ENCODE results near the gene TBC1D8. TPM values are rescaled to one million over a fixed set of nuclear protein-coding genes. Genes with fewer than 3 reads are reported as not detected.

Gene TBC1D8
- total RNA-seq, 1 experiment from 2014 or later = 0.97 TPM

DNA sequence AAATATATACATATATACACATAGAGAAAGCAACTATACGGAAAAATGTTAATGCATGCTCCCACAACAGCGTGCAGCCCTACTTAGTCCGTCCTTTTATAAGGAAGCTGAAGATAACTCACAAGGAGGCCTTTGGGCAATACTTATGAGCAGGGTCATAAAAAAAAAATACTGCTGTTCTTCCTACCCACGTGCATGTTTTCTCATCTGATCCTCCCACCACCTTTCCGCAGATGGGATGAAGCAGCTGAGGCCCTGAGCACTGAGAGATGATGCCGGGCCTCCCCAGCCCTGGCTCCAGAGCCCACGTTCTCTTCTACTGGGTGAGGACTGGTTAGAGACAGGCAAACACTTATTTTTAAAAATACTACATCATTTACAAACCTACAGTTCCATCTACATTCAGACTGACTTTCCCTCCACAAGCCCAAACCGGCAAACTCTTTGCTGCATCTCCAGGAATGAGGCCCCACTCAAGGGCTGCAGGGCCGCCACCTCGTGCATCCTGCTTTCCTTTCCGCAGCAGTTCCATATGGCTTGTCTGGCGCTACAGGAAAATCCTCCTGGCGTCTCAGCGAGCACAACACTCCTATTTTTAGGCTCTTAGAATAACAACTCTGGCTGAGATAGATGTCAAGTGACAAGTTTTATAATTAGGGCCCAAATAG is 41.6 kb downstream of the TBC1D8 start:
- Histone ChIP-seq H3K79me2 (ENCODE audit: low read length) (no peaks in the 10 kb centered on the region), H3K4me2 (ENCODE audit: low read depth, low read length, poor library complexity, severe bottlenecking) (no peak overlapping the region), H3K9me3 (ENCODE audit: low read length) (no peaks in the 10 kb centered on the region), H4K20me1 (ENCODE audit: insufficient read depth, low read depth, low read length) (no peaks in the 10 kb centered on the region), H3K36me3 (ENCODE audit: insufficient read depth, low read length) (no peaks in the 10 kb centered on the region), H3K9me2 (replicated peaks; ENCODE audit: insufficient read depth, low read length) (no peaks in the 10 kb centered on the region), H3K4me3 (ENCODE audit: low read length) (no peak overlapping the region), H3K4me1 (ENCODE audit: low read length) (no peaks in the 10 kb centered on the region), H3K27ac (ENCODE audit: low read length) (no peak overlapping the region), H3K27me3 (ENCODE audit: low read length) (no peaks in the 10 kb centered on the region), H2AFZ (ENCODE audit: low read length) (no peak overlapping the region), H3K9ac (ENCODE audit: low read length) (no peak overlapping the region)
- DNase-seq = no peak

DNA sequence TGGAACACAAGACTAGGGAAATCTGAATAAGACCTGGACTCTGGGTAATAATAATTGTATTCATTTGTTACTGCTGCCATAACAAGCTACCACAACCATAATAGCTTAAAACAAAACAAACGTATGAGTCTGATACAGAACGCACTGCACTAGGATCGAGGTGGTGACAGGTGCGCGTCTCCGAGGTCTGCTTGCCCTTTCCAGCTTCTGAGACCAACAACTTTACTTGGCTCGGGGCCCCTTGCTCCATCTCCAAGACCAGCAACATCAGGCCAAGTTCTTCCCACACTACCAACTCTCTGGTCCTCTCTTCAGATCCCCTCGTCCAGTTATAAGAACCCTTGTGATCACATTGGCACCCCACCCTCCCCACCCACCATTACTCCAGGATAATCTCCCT is 42.8 kb downstream of the TBC1D8 start:
- no peaks in the 10 kb centered on the region for H3K36me3 ChIP-seq (ENCODE audit: insufficient read depth, low read length)
- no peaks in the 10 kb centered on the region for H3K9me2 ChIP-seq (replicated peaks; ENCODE audit: insufficient read depth, low read length)
- H3K4me2 ChIP-seq (ENCODE audit: low read depth, low read length, poor library complexity, severe bottlenecking) = no peak overlapping the region
- H3K4me3 ChIP-seq (ENCODE audit: low read length) = no peak overlapping the region
- no peaks in the 10 kb centered on the region for H3K79me2 ChIP-seq (ENCODE audit: low read length)
- DNase-seq = no peak
- no peaks in the 10 kb centered on the region for H3K27me3 ChIP-seq (ENCODE audit: low read length)
- no peaks in the 10 kb centered on the region for H3K9me3 ChIP-seq (ENCODE audit: low read length)
- H3K27ac ChIP-seq (ENCODE audit: low read length) = no peak overlapping the region
- H3K9ac ChIP-seq (ENCODE audit: low read length) = no peak overlapping the region
- no peaks in the 10 kb centered on the region for H3K4me1 ChIP-seq (ENCODE audit: low read length)
- H2AFZ ChIP-seq (ENCODE audit: low read length) = no peak overlapping the region
- no peaks in the 10 kb centered on the region for H4K20me1 ChIP-seq (ENCODE audit: insufficient read depth, low read depth, low read length)

DNA sequence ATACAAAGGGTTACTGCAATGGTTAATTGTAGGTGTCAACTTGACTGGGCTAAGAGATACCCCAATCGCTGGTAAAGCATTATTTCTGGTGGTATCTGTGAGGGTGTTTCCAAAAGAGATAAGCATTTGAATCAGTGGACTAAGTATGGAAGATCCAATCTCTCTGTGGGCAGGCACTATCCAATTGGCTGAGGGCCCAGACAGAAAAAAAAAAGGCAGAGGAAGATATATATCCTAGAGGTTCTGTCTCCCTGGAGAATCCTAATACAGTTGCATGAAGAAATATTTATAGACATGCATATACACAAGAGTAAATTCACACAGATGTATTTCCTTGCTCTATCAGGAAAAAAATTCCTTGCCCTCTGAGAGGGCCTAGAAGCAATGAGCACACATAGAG is 43.9 kb downstream of the TBC1D8 start:
- no peaks in the 10 kb centered on the region for H3K9me2 ChIP-seq (replicated peaks; ENCODE audit: insufficient read depth, low read length)
- DNase-seq = no peak
- no peaks in the 10 kb centered on the region for H4K20me1 ChIP-seq (ENCODE audit: insufficient read depth, low read depth, low read length)
- no peak overlapping the region for H3K4me3 ChIP-seq (ENCODE audit: low read length)
- no peak overlapping the region for H2AFZ ChIP-seq (ENCODE audit: low read length)
- H3K27ac ChIP-seq (ENCODE audit: low read length) = no peak overlapping the region
- H3K9ac ChIP-seq (ENCODE audit: low read length) = no peak overlapping the region
- H3K27me3 ChIP-seq (ENCODE audit: low read length) = no peaks in the 10 kb centered on the region
- no peak overlapping the region for H3K4me2 ChIP-seq (ENCODE audit: low read depth, low read length, poor library complexity, severe bottlenecking)
- H3K9me3 ChIP-seq (ENCODE audit: low read length) = no peaks in the 10 kb centered on the region
- no peaks in the 10 kb centered on the region for H3K79me2 ChIP-seq (ENCODE audit: low read length)
- no peaks in the 10 kb centered on the region for H3K4me1 ChIP-seq (ENCODE audit: low read length)
- no peaks in the 10 kb centered on the region for H3K36me3 ChIP-seq (ENCODE audit: insufficient read depth, low read length)

DNA sequence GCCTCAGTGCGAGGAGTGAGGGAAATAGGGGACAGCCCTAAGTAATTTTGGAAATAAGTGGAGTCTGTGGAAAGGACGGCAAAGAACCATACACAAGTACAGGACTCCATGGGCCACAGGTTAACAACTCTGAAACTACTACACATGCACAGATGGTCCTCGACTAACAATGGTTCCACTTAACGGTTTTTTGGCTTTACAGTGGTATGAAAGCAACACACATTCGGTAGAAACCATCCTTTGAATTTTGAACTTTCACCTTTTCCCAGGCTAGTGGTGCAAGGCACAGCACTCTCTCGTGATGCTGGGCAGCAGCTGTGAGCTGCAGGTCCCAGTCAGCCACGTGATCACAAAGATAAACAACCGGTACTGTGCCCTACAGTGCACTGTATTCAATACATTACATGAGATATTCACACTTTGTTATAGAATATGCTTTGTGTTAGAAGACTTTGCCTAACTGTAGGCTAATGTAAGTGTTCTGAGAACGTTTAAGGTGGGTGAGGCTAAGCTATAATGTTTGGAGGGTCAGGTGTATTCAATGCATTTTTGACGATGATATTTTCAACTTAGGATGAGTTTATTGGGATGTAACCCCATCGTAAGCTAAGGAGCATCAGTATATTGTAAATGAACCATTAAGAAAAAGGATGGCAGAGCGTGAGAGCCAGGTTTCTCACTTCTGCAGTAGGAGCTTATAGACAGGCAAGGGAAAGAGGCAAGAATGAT is 44.6 kb downstream of the TBC1D8 start:
- Histone ChIP-seq H3K9me3 (ENCODE audit: low read length) (no peaks in the 10 kb centered on the region), H3K27me3 (ENCODE audit: low read length) (no peaks in the 10 kb centered on the region), H3K9me2 (replicated peaks; ENCODE audit: insufficient read depth, low read length) (no peaks in the 10 kb centered on the region), H3K4me2 (ENCODE audit: low read depth, low read length, poor library complexity, severe bottlenecking) (no peak overlapping the region), H3K36me3 (ENCODE audit: insufficient read depth, low read length) (no peaks in the 10 kb centered on the region), H4K20me1 (ENCODE audit: insufficient read depth, low read depth, low read length) (no peaks in the 10 kb centered on the region), H3K4me3 (ENCODE audit: low read length) (no peak overlapping the region), H3K27ac (ENCODE audit: low read length) (no peak overlapping the region), H3K79me2 (ENCODE audit: low read length) (no peaks in the 10 kb centered on the region), H2AFZ (ENCODE audit: low read length) (no peak overlapping the region), H3K9ac (ENCODE audit: low read length) (no peak overlapping the region), H3K4me1 (ENCODE audit: low read length) (no peaks in the 10 kb centered on the region)
- DNase-seq = no peak

DNA sequence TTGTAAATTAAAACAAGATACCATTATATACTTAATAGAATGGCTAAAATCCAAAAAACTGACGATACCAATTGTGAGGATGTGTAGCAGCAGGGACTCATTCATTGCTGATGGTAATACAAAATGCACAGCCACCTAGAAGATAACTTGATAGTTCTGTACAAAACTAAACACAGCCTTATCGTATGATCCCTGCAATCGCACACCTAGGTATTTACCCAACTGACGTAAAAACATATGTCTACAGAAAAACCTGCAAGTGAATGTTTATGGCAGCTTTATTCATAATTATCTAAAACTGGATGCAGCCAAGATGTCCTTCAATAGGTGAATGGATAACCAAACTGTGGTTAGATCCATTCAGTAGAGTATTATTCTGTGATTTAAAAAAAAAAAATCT is 45.5 kb downstream of the TBC1D8 start:
- Histone ChIP-seq H4K20me1 (ENCODE audit: insufficient read depth, low read depth, low read length) (no peaks in the 10 kb centered on the region), H3K4me3 (ENCODE audit: low read length) (no peak overlapping the region), H3K9ac (ENCODE audit: low read length) (no peak overlapping the region), H3K27ac (ENCODE audit: low read length) (no peak overlapping the region), H3K4me2 (ENCODE audit: low read depth, low read length, poor library complexity, severe bottlenecking) (no peak overlapping the region), H3K79me2 (ENCODE audit: low read length) (no peaks in the 10 kb centered on the region), H3K9me2 (replicated peaks; ENCODE audit: insufficient read depth, low read length) (no peaks in the 10 kb centered on the region), H3K27me3 (ENCODE audit: low read length) (no peaks in the 10 kb centered on the region), H3K9me3 (ENCODE audit: low read length) (no peaks in the 10 kb centered on the region), H3K36me3 (ENCODE audit: insufficient read depth, low read length) (no peaks in the 10 kb centered on the region), H2AFZ (ENCODE audit: low read length) (no peak overlapping the region), H3K4me1 (ENCODE audit: low read length) (no peaks in the 10 kb centered on the region)
- DNase-seq = no peak

DNA sequence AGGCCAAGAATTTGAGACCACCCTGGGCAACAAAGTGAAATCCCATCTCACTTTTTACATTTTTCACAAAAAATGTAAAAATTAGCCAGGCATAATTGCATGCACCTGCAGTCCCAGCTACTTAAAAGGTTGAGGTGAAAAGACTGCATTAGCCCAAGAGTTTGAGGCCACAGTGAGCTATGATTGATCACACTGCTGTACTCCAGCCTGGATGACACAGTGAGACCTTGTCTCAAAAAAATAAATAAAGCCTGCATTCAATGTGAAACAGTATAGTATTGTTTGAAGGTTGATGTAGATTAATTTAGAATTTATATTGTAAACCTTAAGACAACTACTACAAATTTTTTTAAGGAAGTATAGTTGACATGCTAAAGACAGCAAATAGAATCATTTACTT is 53.5 kb downstream of the TBC1D8 start:
- no peaks in the 10 kb centered on the region for H3K79me2 ChIP-seq (ENCODE audit: low read length)

DNA sequence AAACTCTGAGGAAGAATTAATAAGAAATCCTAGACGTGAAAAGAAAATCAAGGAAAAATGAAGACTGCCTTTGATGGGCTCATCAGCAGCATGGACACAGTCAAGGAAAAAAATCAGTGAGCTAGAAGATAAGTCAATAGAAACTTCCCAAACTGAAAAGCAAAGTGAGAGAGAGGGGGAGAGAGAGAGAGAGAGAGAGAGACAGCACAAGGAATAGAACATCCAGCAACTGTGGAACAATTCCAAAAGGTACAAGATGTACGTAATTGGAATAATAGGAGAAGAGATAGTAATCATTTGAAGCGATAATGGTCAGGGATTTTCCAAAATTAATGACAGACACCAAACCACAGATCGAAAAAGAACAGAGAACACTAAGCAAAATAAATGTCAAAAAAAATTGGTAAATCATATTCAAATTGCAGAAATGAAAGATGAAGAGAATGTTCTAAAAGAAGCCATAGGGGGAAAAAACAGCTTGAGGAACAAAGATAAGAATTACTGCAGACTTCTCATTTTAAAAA is 54.5 kb downstream of the TBC1D8 start:
- no peak overlapping the region for H2AFZ ChIP-seq (ENCODE audit: low read length)
- H3K4me2 ChIP-seq (ENCODE audit: low read depth, low read length, poor library complexity, severe bottlenecking) = no peak overlapping the region
- no peak overlapping the region for H3K27ac ChIP-seq (ENCODE audit: low read length)
- H3K36me3 ChIP-seq (ENCODE audit: insufficient read depth, low read length) = no peaks in the 10 kb centered on the region
- no peaks in the 10 kb centered on the region for H3K79me2 ChIP-seq (ENCODE audit: low read length)
- no peak overlapping the region for H3K4me3 ChIP-seq (ENCODE audit: low read length)
- DNase-seq = no peak
- no peaks in the 10 kb centered on the region for H3K9me2 ChIP-seq (replicated peaks; ENCODE audit: insufficient read depth, low read length)
- no peak overlapping the region for H3K9ac ChIP-seq (ENCODE audit: low read length)
- H3K27me3 ChIP-seq (ENCODE audit: low read length) = no peaks in the 10 kb centered on the region
- no peaks in the 10 kb centered on the region for H4K20me1 ChIP-seq (ENCODE audit: insufficient read depth, low read depth, low read length)
- no peaks in the 10 kb centered on the region for H3K4me1 ChIP-seq (ENCODE audit: low read length)
- no peaks in the 10 kb centered on the region for H3K9me3 ChIP-seq (ENCODE audit: low read length)

More for the DNA sequence above, 53.5 kb downstream of the TBC1D8 start:
- H3K4me1 ChIP-seq (ENCODE audit: low read length) = no peaks in the 10 kb centered on the region
- no peaks in the 10 kb centered on the region for H3K36me3 ChIP-seq (ENCODE audit: insufficient read depth, low read length)
- no peaks in the 10 kb centered on the region for H4K20me1 ChIP-seq (ENCODE audit: insufficient read depth, low read depth, low read length)
- H3K9me3 ChIP-seq (ENCODE audit: low read length) = no peaks in the 10 kb centered on the region
- no peaks in the 10 kb centered on the region for H3K9me2 ChIP-seq (replicated peaks; ENCODE audit: insufficient read depth, low read length)
- H3K4me3 ChIP-seq (ENCODE audit: low read length) = no peak overlapping the region
- H2AFZ ChIP-seq (ENCODE audit: low read length) = no peak overlapping the region
- no peak overlapping the region for H3K27ac ChIP-seq (ENCODE audit: low read length)
- H3K4me2 ChIP-seq (ENCODE audit: low read depth, low read length, poor library complexity, severe bottlenecking) = no peak overlapping the region
- DNase-seq = no peak
- no peaks in the 10 kb centered on the region for H3K27me3 ChIP-seq (ENCODE audit: low read length)
- H3K9ac ChIP-seq (ENCODE audit: low read length) = no peak overlapping the region

DNA sequence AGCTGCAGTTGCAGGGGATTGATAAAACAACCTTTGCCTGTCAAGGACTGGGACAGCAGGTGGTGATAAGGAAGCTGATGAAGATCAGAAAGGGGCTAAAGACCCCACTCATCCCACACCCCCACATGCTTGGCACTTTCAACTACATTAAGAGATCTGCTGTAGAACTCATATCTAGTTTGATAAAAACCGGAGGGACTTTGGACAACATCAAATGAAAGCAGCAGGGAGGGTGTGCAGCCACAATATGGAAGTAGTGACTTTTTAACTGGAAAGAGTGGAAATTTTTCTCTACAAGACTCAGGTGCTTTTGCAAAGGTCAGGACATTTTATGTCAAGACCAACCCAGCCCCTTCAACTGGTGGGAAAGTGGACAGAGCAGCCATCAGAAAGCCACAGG is 56.8 kb downstream of the TBC1D8 start:
- DNase-seq = no peak
- Histone ChIP-seq H3K9me3 (ENCODE audit: low read length) (no peaks in the 10 kb centered on the region), H3K27ac (ENCODE audit: low read length) (no peak overlapping the region), H3K4me3 (ENCODE audit: low read length) (no peak overlapping the region), H3K79me2 (ENCODE audit: low read length) (no peaks in the 10 kb centered on the region), H3K27me3 (ENCODE audit: low read length) (no peaks in the 10 kb centered on the region), H3K9ac (ENCODE audit: low read length) (no peak overlapping the region), H3K9me2 (replicated peaks; ENCODE audit: insufficient read depth, low read length) (no peaks in the 10 kb centered on the region), H3K4me2 (ENCODE audit: low read depth, low read length, poor library complexity, severe bottlenecking) (no peak overlapping the region), H4K20me1 (ENCODE audit: insufficient read depth, low read depth, low read length) (no peaks in the 10 kb centered on the region), H3K4me1 (ENCODE audit: low read length) (no peaks in the 10 kb centered on the region), H2AFZ (ENCODE audit: low read length) (no peak overlapping the region), H3K36me3 (ENCODE audit: insufficient read depth, low read length) (no peaks in the 10 kb centered on the region)

Measured in Karpas-422 (cell line).